ENCODE measurements around the gene RAB37.

The RAB37 gene

GRCh38 chr17:74736513-74737298 lies at the start of gene RAB37:
TSS of gene RAB37 (plus strand) at chr17:74737256. CDS start at chr17:74737273, 17 bp downstream.
- no peak for FAIRE-seq

DNA sequence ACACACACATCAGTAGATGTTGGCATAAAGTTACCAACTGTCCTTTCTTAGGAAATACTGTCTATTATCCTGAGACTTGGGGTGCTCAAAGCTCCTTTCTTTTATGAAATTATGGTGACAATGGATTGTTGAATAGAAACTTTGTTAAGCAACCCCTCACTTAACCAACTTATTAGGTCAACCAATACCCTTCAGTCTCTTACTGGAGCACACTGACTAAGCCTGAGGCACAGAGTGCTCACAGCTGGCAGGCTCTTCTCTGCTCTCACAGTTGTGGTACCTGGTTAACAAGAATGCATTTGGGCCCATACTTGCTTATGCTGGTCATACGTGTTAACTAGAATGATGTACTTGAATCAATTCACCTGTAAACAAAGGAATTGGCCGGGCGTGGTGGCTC lies 49.2 kb upstream of the RAB37 start:
- FAIRE-seq = no peak

DNA sequence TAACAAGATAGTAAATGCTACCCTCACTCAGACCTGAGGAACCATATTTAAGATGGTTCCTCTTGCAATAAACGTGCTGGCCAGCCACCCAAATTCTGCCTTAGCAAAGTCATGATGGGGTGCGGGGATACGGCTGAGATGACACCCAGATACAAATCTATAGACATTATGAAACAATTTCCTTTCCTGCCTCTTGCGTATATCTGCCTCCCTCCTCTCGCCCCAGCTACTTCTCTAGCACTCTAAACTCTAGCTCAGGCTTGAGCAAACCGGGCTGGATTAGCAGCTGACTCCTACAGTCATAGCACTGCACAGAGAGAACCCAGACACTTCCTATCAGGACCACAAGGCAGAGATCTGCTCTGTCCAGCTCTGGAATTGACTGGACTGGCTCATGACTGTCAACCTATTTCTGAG lies 46.6 kb upstream of the RAB37 start:
- no peak for FAIRE-seq

GRCh38 chr17:74691151-74691550 lies 45.9 kb upstream of the RAB37 start:
- FAIRE-seq = no peak

DNA sequence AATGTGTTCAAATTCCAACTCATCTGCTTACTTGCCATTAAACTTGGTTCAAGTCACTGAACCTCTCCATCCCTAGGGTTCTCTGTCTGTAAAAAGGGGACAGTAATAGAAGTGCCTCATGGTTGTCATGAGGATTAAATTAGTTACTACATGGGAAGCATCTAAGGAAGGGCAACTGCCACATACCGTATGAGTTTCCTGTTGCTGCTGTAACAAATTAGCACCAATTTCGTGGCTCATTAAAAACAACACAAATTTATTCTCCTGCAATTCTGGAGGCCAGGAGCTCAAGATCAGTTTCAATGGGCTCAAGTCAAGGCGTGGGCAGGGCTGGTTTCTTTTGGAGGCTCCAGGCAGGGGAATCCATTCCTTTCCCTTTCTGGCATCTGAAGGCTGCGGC lies 43.0 kb upstream of the RAB37 start:
- no peak for FAIRE-seq

DNA sequence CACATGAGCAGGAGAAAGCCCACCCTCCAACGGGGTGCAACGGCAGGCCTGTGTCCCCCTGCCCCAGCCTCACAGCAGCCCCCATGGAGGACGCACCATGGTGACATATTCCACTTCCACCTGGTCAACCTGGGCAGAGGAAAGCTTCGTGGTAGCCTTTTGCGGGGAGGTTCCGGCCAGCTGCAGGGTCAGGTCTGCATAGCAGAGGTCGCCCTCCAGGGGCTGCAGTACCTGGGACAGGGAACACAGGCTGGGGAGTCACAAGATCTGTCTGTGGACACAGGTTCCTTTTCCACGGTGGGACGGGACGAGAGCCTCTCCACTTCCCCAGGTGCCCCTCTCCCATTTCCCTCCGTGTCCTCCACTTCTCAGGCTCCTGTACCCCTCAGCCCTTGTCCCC lies 41.4 kb upstream of the RAB37 start:
- no peak for FAIRE-seq

DNA sequence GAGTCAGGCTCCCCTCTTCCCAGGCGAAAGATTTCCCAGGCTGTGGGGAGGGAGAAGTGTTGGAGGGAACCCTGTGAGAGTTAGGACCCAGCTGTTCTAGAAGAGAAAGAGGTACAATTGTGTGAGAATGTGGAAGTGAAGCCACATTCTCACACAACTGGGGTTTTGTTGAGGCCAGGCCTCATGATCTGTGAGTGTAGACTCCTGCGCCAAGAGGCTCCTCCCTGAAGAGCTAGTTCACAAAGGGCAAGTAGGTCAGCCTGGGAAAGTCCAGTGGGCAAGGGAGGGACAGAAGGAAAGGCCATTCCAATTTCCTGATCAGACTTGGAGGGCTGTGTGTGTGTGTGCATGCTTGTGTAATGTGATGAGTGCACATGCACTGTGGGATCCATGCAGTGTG lies 39.5 kb upstream of the RAB37 start:
- FAIRE-seq = no peak

GRCh38 chr17:74698069-74698468 lies 39.0 kb upstream of the RAB37 start:
- FAIRE-seq = no peak

- no peak for FAIRE-seq
Measured at GRCh38 chr17:74699236-74699635, 37.8 kb upstream of the RAB37 start.

DNA sequence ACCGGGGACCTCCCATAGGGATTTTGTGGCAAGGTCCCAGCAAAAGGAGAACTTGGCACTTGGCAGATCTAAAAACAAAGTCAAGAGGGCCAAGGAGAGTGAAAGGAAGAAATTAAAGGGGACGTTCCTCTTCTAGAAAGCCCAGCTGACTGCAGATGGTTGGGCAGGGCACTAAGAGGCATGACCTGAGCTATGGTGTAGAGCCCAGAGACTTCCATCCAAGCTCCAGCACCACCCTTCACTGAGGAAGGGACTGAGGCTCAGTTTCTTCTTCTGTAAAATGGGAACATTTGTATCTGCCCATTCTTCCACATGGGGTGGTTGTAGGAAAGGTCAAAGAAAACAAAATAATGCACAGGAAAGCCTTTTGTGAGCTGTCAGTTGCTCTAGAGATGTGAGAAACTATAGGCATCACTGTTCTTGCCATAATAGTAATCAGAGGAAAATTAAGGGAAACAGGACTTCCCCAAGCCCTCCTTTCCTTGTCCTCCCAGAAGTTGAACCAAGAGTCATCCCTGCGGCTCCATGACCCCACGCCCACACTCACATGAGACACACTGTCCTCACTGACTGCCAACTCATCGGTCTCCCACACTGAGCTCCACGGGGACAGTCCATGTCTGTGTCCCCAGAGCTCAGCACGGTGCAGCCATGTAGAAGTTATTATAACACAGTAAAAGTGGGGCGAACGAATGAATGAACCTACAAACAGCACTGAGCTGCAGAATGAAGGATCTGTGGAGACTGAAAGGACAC lies 34.8 kb upstream of the RAB37 start:
- no peak for FAIRE-seq

- no peak for FAIRE-seq
Measured at GRCh38 chr17:74703311-74703710, 33.7 kb upstream of the RAB37 start.

GRCh38 chr17:74704544-74704943 lies 32.5 kb upstream of the RAB37 start:
- FAIRE-seq = no peak

GRCh38 chr17:74711058-74711824 lies 25.8 kb upstream of the RAB37 start:
- no peak for FAIRE-seq

- FAIRE-seq = no peak
Measured at GRCh38 chr17:74712301-74712700, 24.8 kb upstream of the RAB37 start.

DNA sequence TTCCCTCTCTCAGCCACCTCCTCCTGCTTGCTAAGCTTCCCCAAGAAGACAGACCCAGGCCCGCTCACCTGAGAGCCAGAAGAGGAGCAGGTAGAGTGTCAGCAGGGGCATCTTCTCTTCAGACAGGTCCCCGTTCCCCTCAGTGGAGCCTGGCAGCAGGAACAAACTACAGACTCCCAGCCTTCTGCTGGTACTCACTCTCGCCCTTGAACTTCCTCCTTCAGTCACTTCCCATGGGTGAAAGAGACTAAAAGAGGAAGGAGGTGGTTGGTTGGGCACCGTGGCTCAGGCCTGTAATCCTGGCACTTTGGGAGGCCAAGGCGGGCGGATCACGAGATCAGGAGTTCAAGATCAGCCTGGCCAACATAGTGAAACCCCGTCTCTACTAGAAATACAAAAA lies 24.3 kb upstream of the RAB37 start, which contains the start of gene CD300LF:
TSS of gene CD300LF (minus strand) at position 168 of the 400 bp plus-strand sequence. CDS start at position 111, 57 bp downstream.
- no peak for FAIRE-seq

GRCh38 chr17:74713171-74713755 lies 23.8 kb upstream of the RAB37 start:
- no peak for FAIRE-seq

DNA sequence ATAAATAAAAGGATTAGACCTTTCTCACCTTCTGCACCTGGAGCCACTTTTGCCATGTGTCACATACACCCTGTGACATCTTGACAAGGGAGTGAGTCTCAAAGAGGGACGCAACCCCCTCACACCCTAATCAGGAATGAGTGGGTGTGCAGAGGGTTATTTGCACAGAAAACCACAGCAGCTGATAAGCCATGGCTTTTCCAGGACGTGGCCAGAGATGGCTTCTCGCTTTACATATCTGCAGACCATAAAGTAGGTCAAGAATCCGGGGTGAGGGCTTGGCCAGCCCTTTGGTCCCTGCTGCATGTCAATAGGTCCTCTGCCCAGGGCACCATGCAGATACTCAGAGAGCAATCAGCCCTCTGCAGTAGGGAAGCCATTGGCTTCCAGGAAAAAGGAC lies 21.9 kb upstream of the RAB37 start:
- no peak for FAIRE-seq

- FAIRE-seq = no peak
Measured at GRCh38 chr17:74720506-74720905, 16.6 kb upstream of the RAB37 start.

DNA sequence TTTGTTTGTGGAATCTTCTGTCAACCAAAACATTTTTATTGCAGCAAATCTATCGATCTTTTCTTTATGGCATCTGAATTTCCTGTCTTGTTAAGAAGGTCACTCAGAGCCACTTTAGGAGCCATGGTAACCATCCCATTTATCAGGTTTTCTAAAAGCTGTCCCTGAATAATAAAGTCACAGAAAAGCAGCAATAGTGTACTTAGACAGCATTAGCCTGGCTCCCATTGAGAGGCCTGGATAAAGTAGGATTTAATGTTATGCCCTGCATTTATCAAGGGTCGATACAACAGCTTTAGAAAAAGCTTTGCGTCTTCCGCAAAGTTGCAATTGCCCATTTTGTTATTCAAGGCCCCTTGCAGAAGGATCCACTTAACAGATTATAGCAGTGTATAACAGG lies 14.3 kb upstream of the RAB37 start:
- no peak for FAIRE-seq

DNA sequence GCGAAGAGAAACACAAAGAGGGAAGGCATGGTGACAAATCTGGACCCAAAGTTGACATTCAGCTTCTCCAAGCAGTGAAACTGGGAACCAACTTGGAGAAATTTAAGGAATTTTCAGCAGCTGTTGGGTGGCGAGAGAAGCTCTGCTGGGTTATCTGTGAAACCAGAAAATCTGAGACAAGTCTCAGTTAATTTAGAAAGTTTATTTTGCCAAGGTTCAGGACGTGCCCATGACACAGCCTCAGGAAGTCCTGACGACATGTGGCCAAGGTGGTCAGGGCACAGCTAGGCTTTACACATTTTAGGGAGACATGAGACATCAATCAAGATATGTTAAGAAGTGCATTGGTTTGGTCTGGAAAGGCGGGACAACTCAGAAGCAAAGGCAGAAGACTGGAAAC lies 13.2 kb upstream of the RAB37 start:
- no peak for FAIRE-seq

GRCh38 chr17:74725111-74725510 lies 11.9 kb upstream of the RAB37 start:
- no peak for FAIRE-seq

DNA sequence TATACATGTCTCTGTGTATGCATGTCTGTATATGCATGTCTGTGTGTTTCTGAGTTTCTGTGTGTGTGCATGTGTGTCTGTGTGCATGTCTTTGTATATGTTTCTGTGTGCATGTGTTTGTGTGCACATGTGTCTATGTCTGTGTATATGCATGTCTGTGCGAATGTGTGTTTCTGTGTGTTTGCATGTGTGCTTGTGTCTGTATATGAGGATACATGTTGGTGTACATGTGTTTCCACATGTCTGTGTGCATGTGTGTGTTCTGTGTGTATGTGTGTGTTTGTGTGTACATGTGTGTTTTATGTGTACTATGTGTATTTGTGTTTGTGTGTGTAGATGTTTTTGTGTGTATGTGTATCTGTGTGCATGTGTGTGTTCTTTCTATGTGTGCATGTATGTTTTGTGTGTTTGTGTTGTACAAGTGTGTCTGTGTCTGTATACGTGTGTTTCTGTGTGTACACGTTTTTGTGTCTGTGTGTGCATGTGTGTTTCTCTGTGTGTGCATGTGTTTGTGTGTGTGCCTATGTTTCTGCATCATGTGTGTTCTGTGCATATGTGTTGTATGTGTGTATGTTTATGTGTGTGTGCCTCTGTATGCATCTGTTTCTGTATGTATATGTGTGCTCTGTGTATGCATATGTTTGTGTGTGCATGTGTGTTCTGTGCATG lies 8.9 kb upstream of the RAB37 start:
- FAIRE-seq = no peak

DNA sequence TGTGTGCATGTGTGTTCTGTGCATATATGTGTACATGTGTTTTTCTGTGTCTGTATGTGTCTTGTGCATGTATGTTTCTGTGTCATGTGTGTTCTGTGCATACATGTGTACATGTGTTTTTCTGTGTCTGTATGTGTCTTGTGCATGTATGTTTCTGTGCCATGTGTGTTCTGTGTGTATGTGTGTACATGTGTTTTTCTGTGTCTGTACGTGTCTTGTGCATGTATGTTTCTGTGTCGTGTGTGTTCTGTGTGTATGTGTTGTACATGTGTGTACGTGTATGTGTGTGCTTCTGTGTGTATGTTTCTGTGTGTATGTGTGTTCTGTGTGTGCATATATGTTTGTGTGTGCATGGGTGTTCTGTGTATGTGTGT lies 8.4 kb upstream of the RAB37 start:
- FAIRE-seq = no peak

Data from A204.1 (cell line).